GM18499 (cell line): ENCODE measurements around the gene GPD2.

Experiments used
- ATAC-seq: cut with Tn5 transposase; IDR thresholded peaks from one replicate; pipeline ENCODE4 v1.9.1; 2021; ENCODE audit warnings: moderate number of reproducible peaks; ENCODE audit not compliant: insufficient read depth, unreplicated experiment

GPD2 gene

DNA sequence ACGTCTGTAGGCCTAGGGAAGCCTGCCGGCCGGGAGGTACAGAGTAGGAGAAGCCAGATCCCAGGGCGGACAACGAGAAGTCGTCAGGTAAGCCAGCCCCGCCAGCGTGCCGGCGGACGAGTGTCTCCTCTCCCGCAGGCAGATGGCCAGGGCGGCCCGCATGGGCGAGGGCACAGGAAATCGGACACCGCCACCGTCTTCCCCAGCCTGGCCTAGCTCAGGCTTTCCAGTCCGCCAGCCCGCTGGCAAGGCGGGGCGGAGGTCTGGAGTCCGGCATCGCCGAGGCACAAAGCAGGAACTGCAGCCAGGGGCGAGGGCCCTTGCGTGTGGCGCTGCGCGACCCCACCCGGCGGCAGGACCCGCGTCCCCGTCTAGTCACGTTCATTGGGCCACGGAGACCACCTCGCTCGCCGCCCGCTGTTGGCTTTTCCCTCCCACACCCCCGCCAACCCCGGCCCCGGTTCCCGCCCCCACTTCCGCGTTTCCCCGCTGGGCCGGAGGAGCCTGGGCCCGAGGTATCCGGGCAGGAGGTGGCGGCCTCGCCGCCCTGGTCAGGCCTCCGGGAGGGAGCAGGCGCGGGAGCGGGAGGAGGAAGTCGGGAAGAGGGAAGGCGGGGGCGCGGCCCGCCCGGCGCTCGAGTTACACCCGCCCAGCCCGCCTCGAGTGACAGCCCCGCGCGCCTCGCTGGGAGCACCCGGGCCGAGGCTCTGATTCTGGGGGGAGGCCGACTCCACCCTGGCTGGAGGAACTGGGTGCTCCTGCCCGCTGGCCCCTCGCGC, at the start of gene GPD2:
TSS of gene GPD2 (plus strand) at position 662 of the 779 bp plus-strand sequence. CDS start 39,727 bp downstream, outside the sequence.
- peak; percentile 29 for ATAC-seq

DNA sequence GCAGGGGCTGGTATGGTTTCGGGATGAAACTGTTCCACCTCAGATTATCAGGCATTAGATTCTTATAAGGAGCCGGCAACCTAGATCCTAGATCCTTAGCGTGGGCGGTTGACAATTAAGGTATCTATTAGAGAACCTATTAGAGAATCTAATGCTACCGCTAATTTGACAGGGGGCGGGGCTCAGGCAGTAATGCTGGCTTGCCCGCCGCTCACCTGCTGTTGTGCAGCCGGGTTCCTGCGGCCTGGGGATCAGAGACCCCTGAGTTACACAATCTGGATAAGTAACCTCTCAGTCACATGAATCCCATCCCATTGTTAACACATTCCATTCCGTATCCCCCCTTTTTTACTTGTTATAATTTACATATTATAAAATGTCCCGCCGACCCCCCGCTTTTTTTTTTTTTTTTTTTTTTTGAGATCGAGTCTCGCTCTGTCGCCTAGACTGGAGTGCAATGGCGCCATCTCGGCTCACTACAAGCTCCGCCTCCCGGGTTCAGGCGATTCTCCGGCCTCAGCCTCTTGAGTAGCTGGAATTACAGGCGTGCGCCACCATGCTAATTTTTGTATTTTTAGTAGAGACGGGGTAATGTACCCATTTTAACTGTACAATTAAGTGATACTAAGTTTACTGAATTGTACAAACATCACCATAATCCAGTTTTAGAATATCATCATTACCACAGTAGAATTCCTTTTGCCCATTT, 42.0 kb upstream of the GPD2 start:
- ATAC-seq: no peak

DNA sequence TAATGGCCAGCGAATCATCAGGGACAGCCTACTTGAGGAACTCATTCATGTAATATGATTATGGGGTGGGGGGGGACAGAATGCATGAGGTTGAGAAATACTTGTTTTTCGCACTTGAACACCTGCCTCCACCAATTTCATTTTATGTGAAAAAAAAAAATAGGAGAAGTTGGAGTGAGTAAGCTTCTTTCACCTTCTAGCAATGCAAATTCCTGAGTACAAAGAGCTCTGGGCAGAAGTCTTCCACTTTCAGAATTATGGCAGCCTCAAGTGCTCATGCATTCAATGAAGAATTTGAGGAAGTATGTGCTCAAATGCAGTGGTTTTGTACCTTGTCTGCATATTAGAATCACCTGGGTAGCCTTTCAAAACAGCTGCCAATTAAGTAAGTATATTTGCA, 40.1 kb upstream of the GPD2 start:
- peak; percentile 37 for ATAC-seq

DNA sequence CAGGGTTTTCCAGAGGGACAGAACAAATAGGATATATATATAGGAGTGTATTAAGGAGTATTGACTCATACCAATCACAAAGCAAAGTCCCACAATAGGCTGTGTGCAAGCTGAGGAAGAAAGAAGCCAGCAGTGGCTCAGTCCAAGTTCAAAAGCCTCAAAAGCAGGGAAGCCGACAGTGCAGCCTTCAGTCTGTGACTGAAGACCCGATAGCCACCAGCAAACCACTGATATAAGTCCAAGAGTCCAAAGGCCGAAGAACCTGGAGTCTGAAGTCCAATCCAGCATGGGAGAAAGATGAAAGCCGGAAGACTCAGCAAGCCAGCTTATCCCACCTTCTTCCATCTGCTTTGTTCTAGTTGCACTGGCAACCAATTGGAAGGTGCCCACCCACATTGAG, 39.0 kb upstream of the GPD2 start:
- ATAC-seq: no peak

DNA sequence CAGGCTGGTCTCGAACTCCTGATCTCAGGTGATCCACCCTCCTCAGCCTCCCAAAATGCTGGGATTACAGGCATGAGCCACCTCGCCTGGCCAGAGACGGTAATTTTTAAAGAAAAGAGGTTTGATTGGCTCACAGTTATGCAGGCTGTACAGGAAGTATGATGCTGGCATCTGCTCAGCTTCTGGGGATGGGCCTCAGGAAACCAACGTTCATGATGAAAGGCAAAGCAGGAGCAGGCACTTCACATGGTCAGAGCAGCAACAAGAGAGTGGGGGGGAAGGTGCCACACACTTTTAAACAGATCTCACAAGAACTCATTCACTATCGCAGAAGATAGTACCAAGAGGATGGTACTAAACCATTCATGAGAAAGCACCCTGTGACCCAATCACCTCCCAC, 38.0 kb upstream of the GPD2 start:
- no peak for ATAC-seq

DNA sequence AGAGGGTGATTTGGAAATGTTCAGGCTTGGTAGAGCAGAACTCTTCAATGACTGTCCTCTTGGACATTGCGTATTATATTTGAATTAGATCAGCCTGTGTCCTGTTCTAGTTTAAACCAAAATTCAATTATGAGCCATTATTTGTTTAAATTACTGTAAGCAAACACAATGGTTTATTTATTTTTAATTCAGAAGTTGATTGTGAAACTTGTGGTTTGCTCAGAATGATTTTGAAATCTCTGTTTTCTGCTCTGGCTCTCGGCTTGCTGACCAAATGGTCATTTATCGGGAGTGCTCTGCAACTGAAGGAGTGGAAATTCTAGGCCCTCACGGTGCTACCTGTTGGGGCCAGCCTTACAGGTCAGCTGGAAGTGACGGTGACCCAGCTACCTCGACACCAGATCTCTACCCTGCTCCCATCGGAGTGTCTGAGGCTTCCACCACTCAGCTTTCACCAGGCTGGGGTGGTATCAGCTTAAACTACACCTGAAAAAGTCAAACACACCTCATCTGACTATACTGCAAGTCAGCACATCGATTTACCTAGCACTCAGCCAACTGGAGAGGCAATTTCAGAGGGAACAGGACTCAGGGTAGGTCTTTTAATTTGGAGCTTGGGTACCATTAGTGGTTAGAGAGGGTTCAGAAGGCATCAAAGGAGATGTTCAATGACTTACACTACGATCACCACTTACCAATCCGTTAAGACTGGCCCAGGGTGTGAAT, 36.8 kb upstream of the GPD2 start:
- no peak for ATAC-seq

DNA sequence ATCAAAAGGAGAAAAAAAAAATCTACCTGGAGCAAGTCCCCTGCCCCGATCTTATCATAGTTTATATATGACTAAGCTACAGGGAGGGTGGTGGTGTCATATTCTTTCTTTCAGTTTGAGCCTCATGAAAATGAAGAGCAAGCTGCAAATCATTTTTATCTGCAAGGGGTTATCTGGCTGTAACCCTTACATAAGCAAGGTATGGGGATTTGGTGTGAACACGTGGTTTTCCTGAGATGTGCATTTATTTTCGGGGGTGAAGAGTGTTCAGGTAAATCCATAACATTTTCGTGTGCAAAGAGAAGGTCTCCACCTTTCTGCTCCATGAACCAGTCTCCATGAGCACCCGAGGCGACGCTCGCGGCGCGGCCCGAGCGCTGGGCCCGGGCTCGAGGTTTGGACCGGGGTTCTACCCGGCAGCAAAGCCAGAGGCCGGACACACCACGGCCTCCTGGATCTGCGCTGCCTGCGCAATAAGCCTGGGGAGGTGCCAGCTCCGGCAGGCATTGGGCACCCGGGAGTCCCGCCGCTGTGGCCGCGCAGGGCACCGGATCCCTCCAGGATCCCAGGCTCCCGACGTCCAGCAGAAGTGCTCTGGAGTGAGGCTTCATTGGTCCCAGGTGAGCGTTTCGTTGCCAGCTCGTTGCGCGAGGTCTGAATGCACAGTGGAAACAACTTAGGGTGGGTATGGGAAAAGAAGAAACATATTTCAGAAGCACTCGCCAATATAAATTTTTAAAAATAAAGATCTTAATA, 36.1 kb upstream of the GPD2 start:
- peak; percentile 16 for ATAC-seq

DNA sequence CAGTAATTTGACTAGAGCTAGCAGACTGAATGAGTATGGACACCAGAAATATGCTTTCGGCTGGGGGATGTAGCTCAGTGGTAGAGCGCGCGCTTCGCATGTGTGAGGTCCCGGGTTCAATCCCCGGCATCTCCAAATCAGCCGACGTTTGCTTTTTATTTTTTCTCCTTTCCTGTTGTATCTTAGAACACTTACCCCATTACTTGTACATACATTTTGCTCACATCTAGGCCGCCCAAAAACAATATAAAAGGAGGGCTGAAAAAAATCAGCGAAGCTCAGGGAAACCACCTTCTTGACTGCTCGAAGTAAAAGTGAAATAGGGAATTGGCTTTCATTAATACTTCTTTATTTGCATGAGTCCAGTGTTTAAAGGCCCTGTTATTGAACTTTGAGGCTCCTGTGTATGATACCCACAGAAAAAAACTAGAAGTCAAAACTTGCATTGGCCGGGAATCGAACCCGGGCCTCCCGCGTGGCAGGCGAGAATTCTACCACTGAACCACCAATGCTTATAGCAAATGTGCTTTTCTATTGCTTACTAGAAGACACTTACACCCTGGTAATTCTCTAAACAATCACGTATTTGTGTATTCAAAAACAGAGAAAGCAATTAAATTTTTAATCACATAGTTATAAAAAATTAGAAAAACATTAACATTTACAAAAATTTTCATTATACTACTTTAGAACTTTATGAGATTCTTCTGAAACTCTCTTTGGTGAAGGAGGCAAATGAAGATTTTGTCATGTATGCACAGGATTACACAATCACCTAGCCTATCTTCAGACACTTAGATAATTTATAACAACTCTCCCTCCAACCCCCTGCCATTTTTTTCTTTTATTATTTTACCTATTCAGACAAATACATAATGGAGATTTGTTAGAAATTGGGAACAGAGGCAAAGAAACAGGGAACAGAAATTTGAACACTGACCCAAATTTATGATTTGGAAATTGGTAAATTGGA, 35.2 kb upstream of the GPD2 start:
- peak; percentile 69 for ATAC-seq

DNA sequence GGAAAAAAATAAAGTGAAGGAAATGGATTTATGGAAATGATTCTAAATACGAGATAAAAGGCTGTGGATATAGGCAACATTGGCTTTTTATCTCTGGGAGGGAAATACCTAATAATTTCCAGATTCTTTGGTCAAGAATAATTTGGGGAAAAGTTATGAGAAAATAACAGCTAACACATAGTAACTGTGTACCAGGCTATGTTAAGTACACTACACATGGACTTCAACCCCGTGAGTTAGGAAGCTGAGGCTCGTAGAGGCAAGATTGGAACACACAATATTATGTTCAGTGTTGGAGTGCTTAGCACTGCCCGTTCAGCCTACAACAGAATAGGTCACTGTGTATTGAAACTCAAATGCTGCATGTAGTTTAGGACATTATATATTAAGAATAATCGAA, 34.3 kb upstream of the GPD2 start:
- ATAC-seq: no peak

DNA sequence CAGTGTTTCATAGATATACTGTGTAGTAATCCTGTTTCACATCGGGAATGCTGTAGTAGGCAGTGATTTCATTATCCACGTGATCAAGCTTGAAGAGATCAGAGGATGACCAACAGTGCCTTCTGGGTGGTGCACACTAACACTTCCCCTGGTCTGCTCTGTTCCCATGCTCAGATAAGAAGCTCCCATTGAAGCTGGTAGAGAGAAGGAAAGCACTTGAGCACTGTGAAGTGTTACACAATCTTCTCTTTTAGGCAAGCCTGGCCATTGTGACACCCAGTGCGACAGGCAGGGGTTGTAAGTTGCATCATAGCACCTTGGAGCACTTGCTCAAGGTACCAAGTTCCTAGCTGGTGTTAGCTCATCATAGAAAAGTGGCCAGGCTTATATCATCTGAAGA, 30.6 kb upstream of the GPD2 start:
- ATAC-seq: no peak

DNA sequence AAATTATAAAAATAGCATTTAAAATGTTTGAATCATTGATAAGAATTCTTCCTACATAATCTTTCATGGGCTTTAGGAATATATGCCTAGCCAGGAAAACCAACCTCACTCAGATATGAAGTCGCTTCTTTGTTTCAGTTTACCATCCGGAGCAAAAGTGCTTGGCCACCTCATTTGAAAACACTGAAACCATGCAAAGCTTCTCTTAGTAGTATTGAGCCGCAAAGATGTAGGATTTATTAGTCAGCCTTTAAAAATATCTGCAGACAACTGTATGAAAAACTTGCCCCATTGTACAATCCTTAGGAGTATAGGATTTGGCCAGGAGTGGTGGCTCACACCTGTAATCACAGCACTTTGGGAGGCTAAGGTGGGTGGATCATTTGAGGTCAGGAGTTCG, 24.3 kb upstream of the GPD2 start:
- ATAC-seq: no peak

DNA sequence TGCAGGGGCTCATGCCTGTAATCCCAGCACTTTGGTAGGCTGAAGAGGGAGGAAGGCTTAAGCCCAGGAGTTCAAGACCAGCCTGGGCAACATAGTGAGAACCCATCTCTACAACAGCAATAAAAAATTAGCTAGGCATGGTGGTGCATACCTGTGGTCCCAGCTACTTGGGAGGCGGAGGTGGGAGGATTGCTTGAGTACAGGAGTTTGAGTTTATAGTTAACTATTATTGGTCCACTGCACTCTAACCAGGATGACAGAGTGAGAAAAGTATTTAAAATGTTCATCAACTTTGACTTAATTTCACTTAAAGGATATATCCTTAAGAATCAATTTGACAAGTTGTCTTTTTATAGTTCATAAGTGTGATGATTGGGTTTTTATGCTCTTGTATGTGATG, 14.3 kb upstream of the GPD2 start:
- no peak for ATAC-seq

DNA sequence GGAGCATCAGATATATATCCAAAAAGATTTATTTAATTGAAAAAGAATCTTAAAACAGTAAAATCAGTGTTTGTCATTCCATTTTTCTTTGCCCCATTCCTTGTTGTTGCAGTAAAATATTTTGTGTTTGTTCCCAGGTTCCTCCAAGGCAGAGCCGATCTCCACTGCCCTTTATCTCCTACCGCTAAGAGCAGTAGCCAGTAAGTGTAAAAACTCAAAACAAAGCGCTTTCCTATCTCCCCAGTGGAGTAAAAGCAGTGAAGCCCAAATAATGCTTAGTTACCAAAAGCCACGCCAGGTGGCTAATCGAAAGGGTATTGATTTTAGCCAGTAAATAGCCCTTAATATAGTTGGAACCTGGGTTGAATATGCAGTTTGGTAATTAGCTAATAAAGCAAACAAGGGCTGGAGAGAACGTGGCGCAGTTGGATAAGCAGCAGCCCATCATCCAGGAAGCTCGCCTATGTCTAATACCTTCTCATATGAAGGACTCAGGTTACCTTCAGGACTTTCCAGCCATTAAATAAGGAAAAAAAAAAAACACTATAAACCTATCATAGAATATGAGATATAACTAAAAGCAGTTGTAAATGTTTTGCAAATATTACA, 12.4 kb upstream of the GPD2 start:
- ATAC-seq: no peak

DNA sequence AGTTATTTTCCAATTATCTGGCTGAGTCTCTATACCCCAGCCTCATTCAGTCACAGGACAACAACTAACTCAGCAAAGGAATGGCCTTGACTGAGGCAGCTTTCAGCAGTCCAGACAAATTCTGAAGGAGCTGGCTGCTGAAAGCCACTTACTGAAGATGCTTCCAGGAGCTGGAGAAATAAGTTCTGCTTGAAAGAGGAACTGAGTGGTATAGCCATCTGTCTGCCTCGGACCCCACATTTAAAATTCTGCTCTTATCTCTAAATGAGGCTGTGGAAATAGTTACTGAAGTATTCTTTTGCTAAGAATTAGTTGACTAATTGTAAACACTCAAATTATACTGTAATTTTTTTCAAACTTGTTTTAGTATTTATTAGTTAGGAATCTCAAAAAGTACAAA, 9.1 kb upstream of the GPD2 start:
- no peak for ATAC-seq

DNA sequence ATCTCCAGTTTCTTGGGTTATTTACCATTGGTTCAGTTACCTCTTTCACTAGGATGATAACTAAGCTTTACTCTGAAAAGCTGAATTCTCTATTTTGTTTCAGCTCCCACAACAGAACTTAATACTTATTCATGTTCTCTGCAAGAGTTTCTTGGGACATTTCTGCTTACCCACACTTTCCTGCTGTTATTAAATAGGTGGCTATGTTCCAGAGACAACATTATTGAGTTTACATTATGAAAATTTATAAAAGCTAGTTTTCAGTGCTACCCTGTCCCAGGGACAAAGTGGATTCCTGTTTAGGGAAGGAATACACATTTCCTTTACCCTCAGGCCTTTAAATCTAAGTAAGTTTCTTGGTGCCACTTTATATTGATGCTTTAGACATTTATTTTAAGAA, 7.0 kb upstream of the GPD2 start:
- ATAC-seq: no peak

DNA sequence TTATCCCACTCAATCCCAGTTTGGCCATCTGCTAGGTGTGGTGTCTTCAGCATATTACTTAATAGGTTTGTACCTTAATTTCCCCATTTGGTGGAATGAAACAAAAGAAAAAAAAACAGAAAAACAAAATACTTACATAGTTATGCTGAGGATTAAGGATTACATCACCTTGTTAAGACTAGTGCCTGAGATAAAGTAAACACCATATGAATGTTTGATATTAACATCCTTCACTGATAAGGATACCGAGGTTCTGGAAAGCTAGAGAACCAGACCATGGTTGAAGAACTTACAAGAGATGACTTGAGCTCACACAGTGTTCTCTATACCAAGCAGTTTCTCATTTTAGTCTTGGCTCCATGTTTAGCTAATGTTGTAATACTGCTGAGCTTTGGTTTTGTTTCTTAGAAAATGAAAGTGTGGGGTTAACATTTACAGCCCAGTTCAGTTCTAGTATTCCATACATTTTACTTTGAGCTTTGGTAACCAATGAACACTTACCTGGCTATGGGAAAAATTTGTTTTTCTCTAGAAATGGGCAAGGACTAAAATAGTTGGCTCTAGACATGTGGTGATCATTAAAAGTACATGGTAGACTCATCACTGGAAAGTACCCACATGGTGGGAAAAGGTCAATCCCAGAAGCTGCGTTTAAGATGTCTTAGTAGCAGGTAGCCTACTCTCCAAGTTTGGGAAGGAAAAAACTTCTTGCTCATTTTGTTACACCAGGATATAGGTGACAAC, 5.8 kb upstream of the GPD2 start:
- ATAC-seq: no peak

DNA sequence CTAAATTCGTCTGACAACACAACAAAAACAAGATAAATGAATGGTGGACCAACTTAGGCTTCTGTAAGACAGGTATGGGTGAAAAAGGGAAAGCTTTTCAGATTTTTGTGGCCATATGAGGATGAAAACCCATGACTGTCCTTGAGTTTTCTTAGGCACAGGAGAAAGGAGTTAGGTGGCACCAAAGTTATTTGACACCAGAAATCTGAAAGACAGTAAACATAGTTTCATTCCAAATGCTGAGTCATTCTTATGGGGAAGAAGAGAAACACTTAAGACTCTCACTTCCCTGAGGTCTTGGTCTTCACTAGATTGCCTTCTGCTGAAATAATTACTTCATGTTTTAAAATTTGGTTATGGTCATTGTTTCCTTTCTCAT, 5.2 kb upstream of the GPD2 start:
- peak; percentile 79 for ATAC-seq
